HL-60/S4 treated with retinoic acid at 250 ng/mL for 4 days and 3 days (cell line): ENCODE data around the gene GJB5.

ENCODE experiments used
- in situ Hi-C: fragments of 300-500 bp; cut with MboI; formaldehyde crosslinking; loops from 2 replicates; pipeline ENCODE4 v1.7.0; 2022; ENCODE audit warnings: low sequenced_read_pairs

GJB5 gene

GRCh38 chr1:34744851-34745250 lies 10.0 kb upstream of the GJB5 start:
- in situ Hi-C loops, result no loop called here

GRCh38 chr1:34745666-34746065 lies 9.2 kb upstream of the GJB5 start:
- in situ Hi-C loops, result no loop called here

GRCh38 chr1:34746101-34746500 lies 8.7 kb upstream of the GJB5 start:
- in situ Hi-C loops, result no loop called here

- in situ Hi-C loops, result no loop called here
Observed at GRCh38 chr1:34746785-34747637, 7.8 kb upstream of the GJB5 start.

- in situ Hi-C loops, result no loop called here
Observed at GRCh38 chr1:34747638-34747941, 7.3 kb upstream of the GJB5 start.

- in situ Hi-C loops, result no loop called here
Observed at GRCh38 chr1:34749992-34750391, 4.9 kb upstream of the GJB5 start.

GRCh38 chr1:34750610-34751009 lies 4.2 kb upstream of the GJB5 start:
- in situ Hi-C loops, result no loop called here

- in situ Hi-C loops, result no loop called here
Observed at GRCh38 chr1:34753163-34753562, 1.7 kb upstream of the GJB5 start.

GRCh38 chr1:34755961-34756360 lies 1.1 kb downstream of the GJB5 start:
- in situ Hi-C loops, result no loop called here

- in situ Hi-C loops, result no loop called here
Observed at GRCh38 chr1:34757386-34757785, 2.5 kb downstream of the GJB5 start.

- in situ Hi-C loops, result no loop called here
Observed at GRCh38 chr1:34758751-34759150, 3.9 kb downstream of the GJB5 start.

GRCh38 chr1:34759503-34760357 lies 4.9 kb downstream of the GJB5 start, which contains the start of gene GJB4:
TSS of gene GJB4 (plus strand) at chr1:34759740. CDS start at chr1:34761255, 1,515 bp downstream.
- in situ Hi-C loops, result no loop called here

- in situ Hi-C loops, result no loop called here
Observed at GRCh38 chr1:34761176-34761761, 6.4 kb downstream of the GJB5 start.

GRCh38 chr1:34761776-34762307 lies 7.0 kb downstream of the GJB5 start:
- in situ Hi-C loops, result no loop called here

GRCh38 chr1:34762474-34763141 lies 7.8 kb downstream of the GJB5 start:
- in situ Hi-C loops, result no loop called here

GRCh38 chr1:34763142-34763781 lies 8.4 kb downstream of the GJB5 start:
- in situ Hi-C loops, result no loop called here

- in situ Hi-C loops, result no loop called here
Observed at GRCh38 chr1:34768856-34769255, 14.0 kb downstream of the GJB5 start.

- in situ Hi-C loops, result no loop called here
Observed at GRCh38 chr1:34770891-34771504, 16.2 kb downstream of the GJB5 start.

- in situ Hi-C loops, result no loop called here
Observed at GRCh38 chr1:34771573-34772371, 16.9 kb downstream of the GJB5 start.
